ENCODE data around the gene CHD6.

DNA sequence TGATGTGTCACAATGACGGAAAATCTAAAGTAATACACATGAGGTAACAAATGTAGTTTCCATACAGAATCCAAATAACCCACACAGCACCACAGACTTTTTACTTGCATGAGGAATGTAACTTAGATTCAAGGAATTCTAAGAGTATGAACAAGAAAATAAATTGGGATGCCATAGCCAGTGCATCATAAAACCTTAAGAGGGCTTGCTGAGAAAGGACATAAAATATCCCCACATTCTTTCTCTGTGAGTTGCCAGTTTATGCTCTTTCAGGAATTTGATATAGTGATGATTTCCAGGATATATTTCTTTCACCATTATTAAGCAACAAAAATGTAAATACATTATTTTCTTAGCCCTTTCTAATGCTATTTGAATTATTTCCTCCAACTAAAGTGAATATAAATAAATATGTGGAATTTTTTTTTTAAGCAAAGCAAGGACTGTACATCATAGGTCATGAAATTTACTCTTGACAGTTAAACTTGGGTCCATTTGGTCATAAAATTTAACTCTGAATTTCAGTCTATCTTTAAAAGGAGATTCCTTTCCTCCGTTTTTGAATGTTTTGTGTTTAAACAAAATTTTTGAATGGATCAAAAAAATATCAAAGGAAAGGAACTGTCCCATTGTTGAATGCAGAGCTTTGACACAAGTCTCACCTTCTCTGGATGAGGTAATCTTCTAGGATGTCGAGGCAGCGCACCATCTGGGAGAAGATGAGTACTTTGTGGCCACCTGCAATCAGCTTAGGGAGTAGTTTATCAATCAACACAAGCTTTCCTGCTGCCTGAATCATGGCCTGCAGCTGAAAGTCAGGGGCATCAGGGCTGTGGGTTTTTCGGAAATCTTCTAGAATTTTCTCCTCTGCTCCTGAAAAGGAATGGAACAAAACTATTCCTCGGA, 135.3 kb downstream of the CHD6 start:
- TF ChIP-seq, protein P1, sequence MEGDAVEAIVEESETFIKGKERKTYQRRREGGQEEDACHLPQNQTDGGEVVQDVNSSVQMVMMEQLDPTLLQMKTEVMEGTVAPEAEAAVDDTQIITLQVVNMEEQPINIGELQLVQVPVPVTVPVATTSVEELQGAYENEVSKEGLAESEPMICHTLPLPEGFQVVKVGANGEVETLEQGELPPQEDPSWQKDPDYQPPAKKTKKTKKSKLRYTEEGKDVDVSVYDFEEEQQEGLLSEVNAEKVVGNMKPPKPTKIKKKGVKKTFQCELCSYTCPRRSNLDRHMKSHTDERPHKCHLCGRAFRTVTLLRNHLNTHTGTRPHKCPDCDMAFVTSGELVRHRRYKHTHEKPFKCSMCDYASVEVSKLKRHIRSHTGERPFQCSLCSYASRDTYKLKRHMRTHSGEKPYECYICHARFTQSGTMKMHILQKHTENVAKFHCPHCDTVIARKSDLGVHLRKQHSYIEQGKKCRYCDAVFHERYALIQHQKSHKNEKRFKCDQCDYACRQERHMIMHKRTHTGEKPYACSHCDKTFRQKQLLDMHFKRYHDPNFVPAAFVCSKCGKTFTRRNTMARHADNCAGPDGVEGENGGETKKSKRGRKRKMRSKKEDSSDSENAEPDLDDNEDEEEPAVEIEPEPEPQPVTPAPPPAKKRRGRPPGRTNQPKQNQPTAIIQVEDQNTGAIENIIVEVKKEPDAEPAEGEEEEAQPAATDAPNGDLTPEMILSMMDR (conservative IDR thresholded peaks at IDR 0.05): no peak
- TF ChIP-seq ZFX (IDR thresholded peaks at IDR 0.05): no peak

Measured in C4-2B (cell line).